OCI-LY1 (cell line): ENCODE data around the gene TRIO.

ENCODE experiments used
- H2AFZ ChIP-seq: fragments of 200-600 bp; sonication (generic), shearing (Covaris generic); 2 replicates; pipeline ENCODE4 v1.6.0; 2014; ENCODE audit warnings: antibody characterized with exemption, mild to moderate bottlenecking, low read length
- H3F3A ChIP-seq: fragments of 200-600 bp; sonication (generic), shearing (Covaris generic); 2 replicates; pipeline ENCODE4 v1.6.0; 2014; ENCODE audit warnings: mild to moderate bottlenecking, antibody characterized with exemption, low read length, moderate library complexity; ENCODE audit not compliant: insufficient read depth
- H3K27ac ChIP-seq: fragments of 200-600 bp; sonication (generic); 2 replicates; pipeline ENCODE4 v1.5.1; 2014; ENCODE audit warnings: low read length, mixed run types, mild to moderate bottlenecking, low read depth; ENCODE audit not compliant: poor library complexity, severe bottlenecking
- H3K27me3 ChIP-seq: fragments of 200-600 bp; sonication (generic); 2 replicates; pipeline ENCODE4 v1.6.0; 2014; ENCODE audit warnings: antibody characterized with exemption, mild to moderate bottlenecking, low read length, moderate library complexity; ENCODE audit not compliant: insufficient read depth
- H3K36me3 ChIP-seq: fragments of 200-600 bp; sonication (generic); 2 replicates; pipeline ENCODE4 v1.6.1; 2014; ENCODE audit warnings: mild to moderate bottlenecking, antibody characterized with exemption, low read length, moderate library complexity, mixed read lengths; ENCODE audit not compliant: insufficient read depth
- H3K4me1 ChIP-seq: fragments of 200-600 bp; sonication (generic); 2 replicates; pipeline ENCODE4 v1.5.1; 2014; ENCODE audit warnings: mild to moderate bottlenecking, low read length, moderate library complexity; ENCODE audit not compliant: insufficient read depth, severe bottlenecking
- H3K4me2 ChIP-seq: fragments of 200-600 bp; sonication (generic), shearing (Covaris generic); 2 replicates; pipeline ENCODE4 v1.6.1; 2014; ENCODE audit warnings: low read length
- H3K4me3 ChIP-seq: fragments of 200-600 bp; sonication (generic); 2 replicates; pipeline ENCODE4 v1.5.1; 2014; ENCODE audit warnings: low read length, low read depth, mild to moderate bottlenecking, mixed read lengths; ENCODE audit not compliant: poor library complexity, severe bottlenecking
- H3K79me2 ChIP-seq: fragments of 200-600 bp; shearing (Covaris generic); 2 replicates; pipeline ENCODE4 v1.6.1; 2016; ENCODE audit warnings: mixed run types, low read length, mixed read lengths; ENCODE audit not compliant: insufficient read depth
- H3K9ac ChIP-seq: fragments of 200-600 bp; sonication (generic), shearing (Covaris generic); 2 replicates; pipeline ENCODE4 v1.6.1; 2014; ENCODE audit warnings: mild to moderate bottlenecking, low read length, mixed read lengths
- H3K9me2 ChIP-seq: fragments of 200-600 bp; sonication (generic), shearing (Covaris generic); 2 replicates; pipeline ENCODE4 v1.6.1; 2014; ENCODE audit warnings: low read depth, mild to moderate bottlenecking, low read length, mixed read lengths
- H3K9me3 ChIP-seq: fragments of 200-600 bp; shearing (Covaris generic); 2 replicates; pipeline ENCODE4 v1.6.1; 2014; ENCODE audit warnings: low read length, mixed read lengths
- H4K20me1 ChIP-seq: fragments of 200-600 bp; sonication (generic), shearing (Covaris generic); 2 replicates; pipeline ENCODE4 v1.6.0; 2016; ENCODE audit warnings: mild to moderate bottlenecking, low read length; ENCODE audit not compliant: insufficient read depth
- CTCF ChIP-seq: fragments of 200-600 bp; sonication (generic), shearing (Covaris generic); IDR thresholded peaks from 2 replicates; pipeline ENCODE4 v1.5.1; 2017; ENCODE audit warnings: mild to moderate bottlenecking, antibody characterized with exemption, low read length, moderate library complexity, mixed read lengths
- EZH2 ChIP-seq: fragments of 200-600 bp; sonication (generic), shearing (Covaris generic); IDR thresholded peaks from 2 replicates; pipeline ENCODE4 v1.8.0; 2017; ENCODE audit warnings: borderline replicate concordance, mixed run types, mild to moderate bottlenecking, antibody characterized with exemption, low read length, moderate library complexity, mixed read lengths

The TRIO gene

DNA sequence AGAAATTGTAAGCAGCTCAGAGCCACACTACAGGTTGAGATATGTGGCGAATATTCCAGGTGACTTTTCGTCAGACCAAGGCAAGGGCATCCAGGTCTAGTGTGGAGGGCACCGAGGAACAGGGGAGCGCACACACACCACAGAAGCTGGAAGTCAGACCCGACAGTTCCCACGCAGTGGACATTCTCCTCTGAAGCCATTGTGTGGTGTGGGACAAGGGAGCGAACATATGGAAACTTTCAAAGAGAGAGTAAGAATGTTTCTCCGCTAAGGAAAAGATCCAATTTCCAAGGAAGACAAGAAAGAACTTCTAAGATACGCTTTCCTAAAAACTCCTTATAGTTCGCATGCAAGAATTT lies 297.1 kb downstream of the TRIO start:
- Histone ChIP-seq H3K27me3 (no peaks in the 10 kb centered on the region), H3K9ac (no peak overlapping the region), H3K36me3 (no peaks in the 10 kb centered on the region), H2AFZ (no peak overlapping the region), H3K4me3 (no peak overlapping the region), H3K9me2 (no peaks in the 10 kb centered on the region), H3K27ac (no peak overlapping the region), H3K79me2 (no peaks in the 10 kb centered on the region), H3K4me2 (no peak overlapping the region), H3F3A (no peaks in the 10 kb centered on the region), H3K4me1 (no peaks in the 10 kb centered on the region), H3K9me3 (no peaks in the 10 kb centered on the region), H4K20me1 (no peaks in the 10 kb centered on the region)
- TF ChIP-seq EZH2 = no peak
- TF ChIP-seq CTCF = no peak

- no peaks in the 10 kb centered on the region for H3F3A ChIP-seq
- H3K9me2 ChIP-seq = no peaks in the 10 kb centered on the region
- H3K27me3 ChIP-seq = no peaks in the 10 kb centered on the region
- H2AFZ ChIP-seq = no peak overlapping the region
- TF ChIP-seq CTCF = no peak
- TF ChIP-seq EZH2 = no peak
- H3K79me2 ChIP-seq = no peaks in the 10 kb centered on the region
- no peaks in the 10 kb centered on the region for H3K4me1 ChIP-seq
- no peak overlapping the region for H3K9ac ChIP-seq
- no peaks in the 10 kb centered on the region for H3K36me3 ChIP-seq
- H3K27ac ChIP-seq = no peak overlapping the region
- no peaks in the 10 kb centered on the region for H4K20me1 ChIP-seq
- no peak overlapping the region for H3K4me3 ChIP-seq
- H3K9me3 ChIP-seq = no peaks in the 10 kb centered on the region
- H3K4me2 ChIP-seq = no peak overlapping the region
Observed at GRCh38 chr5:14440582-14441431, 297.7 kb downstream of the TRIO start.

DNA sequence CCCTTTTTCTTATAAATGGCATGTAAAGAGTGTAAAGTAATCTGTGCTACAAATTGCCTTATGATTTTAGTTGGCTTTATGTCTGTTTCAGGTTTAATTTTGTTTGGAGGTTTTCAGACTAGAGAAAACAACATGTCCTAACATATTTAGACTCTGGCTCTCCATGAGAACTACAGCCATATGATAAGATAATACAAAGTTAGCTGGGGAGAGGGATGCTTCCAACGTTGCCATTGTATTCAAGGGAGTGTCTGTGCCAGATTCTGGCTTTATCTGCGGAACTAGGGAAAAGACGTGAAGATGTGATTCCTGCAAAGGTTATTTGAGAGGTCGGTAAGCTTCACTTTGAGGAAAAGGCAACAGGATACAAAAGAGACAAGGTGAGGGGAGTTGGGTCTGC lies 298.5 kb downstream of the TRIO start:
- Histone ChIP-seq H3K79me2 (no peaks in the 10 kb centered on the region), H3K9me2 (no peaks in the 10 kb centered on the region), H3K4me3 (no peak overlapping the region), H3K4me1 (no peaks in the 10 kb centered on the region), H2AFZ (no peak overlapping the region), H3F3A (no peaks in the 10 kb centered on the region), H3K9ac (no peak overlapping the region), H3K4me2 (no peak overlapping the region), H3K36me3 (no peaks in the 10 kb centered on the region), H3K9me3 (no peaks in the 10 kb centered on the region), H3K27me3 (no peaks in the 10 kb centered on the region), H4K20me1 (no peaks in the 10 kb centered on the region), H3K27ac (no peak overlapping the region)
- TF ChIP-seq CTCF (no peak), EZH2 (no peak)
